CD14-positive monocyte (primary cell): Measurements from ENCODE around the gene PLEKHA7. TPM values are rescaled to one million over a fixed set of nuclear protein-coding genes. Genes with fewer than 3 reads are reported as not detected.

ENCODE experiments used
- DNase-seq, 3 donors: peaks; one replicate each; pipeline ENCODE4 v3.0.0-alpha.2; 2011 to 2022
- H2AFZ ChIP-seq: 2 replicates; pipeline ENCODE4 v1.6.0; 2012; ENCODE audit warnings: mild to moderate bottlenecking, low read depth, low read length, inconsistent platforms; ENCODE audit not compliant: insufficient read depth, poor library complexity, severe bottlenecking
- H3K27ac ChIP-seq, 2 donors: 1 replicate in 1 of 2; 2 replicates in 1 of 2; pipeline ENCODE4 v1.5.1; 2012 to 2013; ENCODE audit warnings: low read length in 2 of 2, control low read depth in 1 of 2, inconsistent platforms in 1 of 2, low read depth in 1 of 2, mild to moderate bottlenecking in 1 of 2
- H3K27me3 ChIP-seq, 2 donors: one replicate each; pipeline versions ENCODE4 v1.6.0 to v1.6.1; 2011 to 2013; ENCODE audit warnings: low read length in 2 of 2; ENCODE audit not compliant: control insufficient read depth in 2 of 2, insufficient read depth in 2 of 2
- H3K36me3 ChIP-seq, 2 donors: replicated peaks in 1 of 2; 1 replicate in 1 of 2; 2 replicates in 1 of 2; pipeline versions ENCODE4 v1.5.1 to v1.6.1; 2012 to 2013; ENCODE audit warnings: low read length in 2 of 2, control low read depth in 1 of 2, inconsistent platforms in 1 of 2, mild to moderate bottlenecking in 1 of 2; ENCODE audit not compliant: insufficient read depth in 2 of 2, control insufficient read depth in 1 of 2
- H3K4me1 ChIP-seq, 2 donors: 1 replicate in 1 of 2; 2 replicates in 1 of 2; pipeline versions ENCODE4 v1.5.1 to v1.6.1; 2012 to 2013; ENCODE audit warnings: low read length in 2 of 2, control low read depth in 1 of 2, inconsistent platforms in 1 of 2, mild to moderate bottlenecking in 1 of 2, moderate library complexity in 1 of 2; ENCODE audit not compliant: insufficient read depth in 2 of 2, control insufficient read depth in 1 of 2
- H3K4me2 ChIP-seq: replicated peaks from 2 replicates; pipeline ENCODE3; 2012; ENCODE audit warnings: low read length, moderate library complexity, mild to moderate bottlenecking; ENCODE audit not compliant: poor library complexity, severe bottlenecking; ENCODE audit errors: extremely low read depth
- H3K4me3 ChIP-seq, 3 experiments: fragments of 200-600 bp in 1 of 3; sonication (generic) in 1 of 3; replicated peaks in 1 of 3; 1 replicate in 2 of 3; 2 replicates in 1 of 3; pipeline ENCODE4 v1.5.1; 2011 to 2013; ENCODE audit warnings: low read length in 3 of 3, mild to moderate bottlenecking in 3 of 3, control low read depth in 2 of 3, low read depth in 2 of 3, inconsistent platforms in 1 of 3, moderate library complexity in 1 of 3
- H3K79me2 ChIP-seq: 2 replicates; pipeline ENCODE4 v1.6.0; 2012; ENCODE audit warnings: mild to moderate bottlenecking, control low read depth, inconsistent platforms, low read length, moderate library complexity; ENCODE audit not compliant: insufficient read depth
- H3K9ac ChIP-seq: 2 replicates; pipeline ENCODE4 v1.6.0; 2017; ENCODE audit warnings: low read length, mild to moderate bottlenecking; ENCODE audit not compliant: insufficient read depth, poor library complexity, severe bottlenecking
- H3K9me3 ChIP-seq, 2 donors: replicated peaks in 1 of 2; 1 replicate in 1 of 2; 2 replicates in 1 of 2; pipeline versions ENCODE4 v1.5.1 to v1.6.1; 2012 to 2013; ENCODE audit warnings: low read length in 2 of 2, control low read depth in 1 of 2; ENCODE audit not compliant: control insufficient read depth in 1 of 2, insufficient read depth in 1 of 2
- H4K20me1 ChIP-seq: 2 replicates; pipeline ENCODE4 v1.6.0; 2012; ENCODE audit warnings: mild to moderate bottlenecking, low read length, control low read depth, moderate library complexity; ENCODE audit not compliant: insufficient read depth
- H3K27ac Mint-ChIP-seq, 7 donors: one replicate each; pipeline ENCODE4 v1.8.0; 2020; ENCODE audit warnings: mild to moderate bottlenecking in 7 of 7, mixed read lengths in 7 of 7, moderate library complexity in 6 of 7, inconsistent platforms in 2 of 7
- H3K27me3 Mint-ChIP-seq, 3 donors: one replicate each; pipeline ENCODE4 v1.8.0; 2021 to 2022; ENCODE audit warnings: low read depth in 3 of 3, mild to moderate bottlenecking in 3 of 3, mixed read lengths in 3 of 3, moderate library complexity in 3 of 3, inconsistent platforms in 1 of 3
- H3K36me3 Mint-ChIP-seq, 2 donors: one replicate each; pipeline ENCODE4 v1.8.0; 2020; ENCODE audit warnings: mixed read lengths in 2 of 2, inconsistent platforms in 1 of 2, mild to moderate bottlenecking in 1 of 2
- H3K4me1 Mint-ChIP-seq: one replicate; pipeline ENCODE4 v1.8.0; 2020; ENCODE audit warnings: mild to moderate bottlenecking, mixed read lengths
- H3K4me3 Mint-ChIP-seq, 2 donors: one replicate each; pipeline ENCODE4 v1.8.0; 2020; ENCODE audit warnings: mild to moderate bottlenecking in 2 of 2, mixed read lengths in 2 of 2, moderate library complexity in 1 of 2
- H3K9me3 Mint-ChIP-seq, 7 donors: one replicate each; pipeline ENCODE4 v1.8.0; 2020 to 2022; ENCODE audit warnings: mixed read lengths in 7 of 7, mild to moderate bottlenecking in 6 of 7, moderate library complexity in 6 of 7, inconsistent platforms in 2 of 7
- WGBS: methylation state at CpG from one replicate; pipeline ENCODE4 v1.1.5; 2013; ENCODE audit warnings: missing lambda C conversion rate; ENCODE audit not compliant: insufficient coverage; 5-methylcytosine and 5-hydroxymethylcytosine counted together
- intact Hi-C, 2 donors: fragments of 100-400 bp; cut with micrococcal nuclease; formaldehyde crosslinking; loops; one replicate each; pipeline versions ENCODE4 v1.15.0 to v1.15.1; 2023
- polyA plus RNA-seq, 3 donors: library from polyadenylated mRNA; depleted of rRNA in 1 of 3; unstranded in 2 of 3; stranded (reverse) in 1 of 3; fragments of 300-500 nt in 2 of 3; fragments of >200 nt in 1 of 3; fragmentation: Illumina TruSeq in 2 of 3; gene quantifications; 1 replicate in 2 of 3; 2 replicates in 1 of 3; pipeline ENCODE4 v1.2.3, GENCODE V29; 2012 to 2021
- TF ChIP-seq, protein P1 (sequence below): fragments of 200-600 bp; IDR thresholded peaks from one replicate; pipeline ENCODE4 v1.8.0; 2022; ENCODE audit warnings: antibody characterized with exemption, mild to moderate bottlenecking

The PLEKHA7 gene
- polyA plus RNA-seq, 3 donors, result 0.05 to 0.92 (median 0.22) TPM

GRCh38 chr11:16833026-16833425, 181.2 kb downstream of the PLEKHA7 start:
- no peak overlapping the region for H3K4me2 ChIP-seq
- H3K27me3 ChIP-seq, result no peaks in the 10 kb centered on the region
- H3K4me1 ChIP-seq, result no peaks in the 10 kb centered on the region
- H3K9me3 ChIP-seq, result no peaks in the 10 kb centered on the region
- DNase-seq, result no peak
- Mint-ChIP-seq H3K27ac (no peak overlapping the region), H3K9me3 (peaks cover 0 to 4% (median 0%) of the 10 kb centered on the region in 7 donors), H3K36me3 (no peaks in the 10 kb centered on the region), H3K4me3 (no peak overlapping the region), H3K4me1 (no peaks in the 10 kb centered on the region), H3K27me3 (peaks cover 0 to 1% (median 0%) of the 10 kb centered on the region in 3 donors)
- no peaks in the 10 kb centered on the region for H3K79me2 ChIP-seq
- no peak overlapping the region for H3K9ac ChIP-seq
- WGBS, result no CpG with 5 or more reads among the region's 2 CpGs
- no peak overlapping the region for H3K27ac ChIP-seq
- H3K36me3 ChIP-seq, result no peaks in the 10 kb centered on the region
- H3K4me3 ChIP-seq, result no peak overlapping the region
- no peaks in the 10 kb centered on the region for H4K20me1 ChIP-seq
- no peak overlapping the region for H2AFZ ChIP-seq
- TF ChIP-seq, protein P1, sequence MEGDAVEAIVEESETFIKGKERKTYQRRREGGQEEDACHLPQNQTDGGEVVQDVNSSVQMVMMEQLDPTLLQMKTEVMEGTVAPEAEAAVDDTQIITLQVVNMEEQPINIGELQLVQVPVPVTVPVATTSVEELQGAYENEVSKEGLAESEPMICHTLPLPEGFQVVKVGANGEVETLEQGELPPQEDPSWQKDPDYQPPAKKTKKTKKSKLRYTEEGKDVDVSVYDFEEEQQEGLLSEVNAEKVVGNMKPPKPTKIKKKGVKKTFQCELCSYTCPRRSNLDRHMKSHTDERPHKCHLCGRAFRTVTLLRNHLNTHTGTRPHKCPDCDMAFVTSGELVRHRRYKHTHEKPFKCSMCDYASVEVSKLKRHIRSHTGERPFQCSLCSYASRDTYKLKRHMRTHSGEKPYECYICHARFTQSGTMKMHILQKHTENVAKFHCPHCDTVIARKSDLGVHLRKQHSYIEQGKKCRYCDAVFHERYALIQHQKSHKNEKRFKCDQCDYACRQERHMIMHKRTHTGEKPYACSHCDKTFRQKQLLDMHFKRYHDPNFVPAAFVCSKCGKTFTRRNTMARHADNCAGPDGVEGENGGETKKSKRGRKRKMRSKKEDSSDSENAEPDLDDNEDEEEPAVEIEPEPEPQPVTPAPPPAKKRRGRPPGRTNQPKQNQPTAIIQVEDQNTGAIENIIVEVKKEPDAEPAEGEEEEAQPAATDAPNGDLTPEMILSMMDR, result no peak
- intact Hi-C loops, result no loop called here

DNA sequence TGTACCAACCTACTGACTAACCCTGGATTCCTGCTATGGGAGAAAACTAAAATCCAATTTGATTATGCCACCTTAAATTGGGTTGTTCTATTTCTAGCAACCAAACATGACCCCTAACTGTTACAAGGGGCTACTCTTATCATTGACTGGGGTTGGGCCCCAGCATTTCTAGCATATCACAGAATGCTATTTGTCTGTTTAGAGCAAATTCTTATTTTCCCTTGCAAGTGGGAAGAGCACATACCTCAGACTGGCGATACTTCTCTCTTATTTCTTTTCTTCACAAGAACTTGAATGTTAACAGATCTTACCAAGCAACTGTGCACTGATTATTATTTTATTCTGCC, 182.0 kb downstream of the PLEKHA7 start:
- peaks cover 0 to 1% (median 1%) of the 10 kb centered on the region in 3 donors for H3K27me3 Mint-ChIP-seq

More for the DNA sequence above, 182.0 kb downstream of the PLEKHA7 start:
- 100% methylated on average over 1 of the region's 1 CpG for WGBS
- Mint-ChIP-seq H3K27ac (no peak overlapping the region), H3K36me3 (no peaks in the 10 kb centered on the region), H3K4me3 (no peak overlapping the region), H3K4me1 (no peaks in the 10 kb centered on the region), H3K9me3 (peaks cover 0 to 4% (median 0%) of the 10 kb centered on the region in 7 donors)
- Histone ChIP-seq H2AFZ (no peak overlapping the region), H4K20me1 (no peaks in the 10 kb centered on the region), H3K4me3 (no peak overlapping the region), H3K79me2 (no peaks in the 10 kb centered on the region), H3K4me1 (no peaks in the 10 kb centered on the region), H3K9me3 (no peaks in the 10 kb centered on the region), H3K27ac (no peak overlapping the region), H3K27me3 (no peaks in the 10 kb centered on the region), H3K9ac (no peak overlapping the region), H3K4me2 (no peak overlapping the region), H3K36me3 (no peaks in the 10 kb centered on the region)
- DNase-seq, result no peak
- TF ChIP-seq, protein P1, result no peak
- intact Hi-C loops, result no loop called here
